ENCODE measurements around the gene VIPR2. TPM values are rescaled to one million over a fixed set of nuclear protein-coding genes. Genes with fewer than 3 reads are reported as not detected.

VIPR2 gene
- total RNA-seq, 1 experiment from 2014 or later: not detected

DNA sequence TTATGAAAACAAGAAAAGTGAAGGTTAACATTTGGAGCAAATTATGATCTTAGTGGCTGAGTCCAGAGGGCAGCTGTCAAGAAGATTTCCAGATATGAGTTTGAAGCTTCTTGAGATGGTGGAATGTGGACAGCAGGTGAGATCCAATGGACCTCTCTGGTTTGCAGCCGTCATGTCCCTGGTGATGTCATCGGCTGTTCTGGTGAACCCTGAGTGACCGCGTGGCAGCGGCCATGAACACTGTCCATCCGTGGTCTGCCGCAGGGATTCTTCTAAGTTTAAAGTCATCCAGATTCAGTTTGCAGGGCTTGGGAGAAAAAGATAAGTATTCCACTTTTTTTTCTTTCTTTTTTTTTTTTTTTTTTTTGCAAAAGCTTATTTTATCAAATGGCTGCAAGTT, 15.8 kb upstream of the VIPR2 start:
- Histone ChIP-seq H3K27me3 (ENCODE audit: low read length) (no peaks in the 10 kb centered on the region), H3K4me1 (ENCODE audit: low read length) (no peaks in the 10 kb centered on the region), H4K20me1 (ENCODE audit: insufficient read depth, low read depth, low read length) (no peaks in the 10 kb centered on the region), H2AFZ (ENCODE audit: low read length) (no peak overlapping the region), H3K9me3 (ENCODE audit: low read length) (no peaks in the 10 kb centered on the region), H3K9me2 (replicated peaks; ENCODE audit: insufficient read depth, low read length) (no peaks in the 10 kb centered on the region), H3K9ac (ENCODE audit: low read length) (no peak overlapping the region), H3K36me3 (ENCODE audit: insufficient read depth, low read length) (no peaks in the 10 kb centered on the region), H3K27ac (ENCODE audit: low read length) (no peak overlapping the region), H3K4me2 (ENCODE audit: low read depth, low read length, poor library complexity, severe bottlenecking) (no peak overlapping the region), H3K79me2 (ENCODE audit: low read length) (no peaks in the 10 kb centered on the region), H3K4me3 (ENCODE audit: low read length) (no peak overlapping the region)
- no peak for DNase-seq

DNA sequence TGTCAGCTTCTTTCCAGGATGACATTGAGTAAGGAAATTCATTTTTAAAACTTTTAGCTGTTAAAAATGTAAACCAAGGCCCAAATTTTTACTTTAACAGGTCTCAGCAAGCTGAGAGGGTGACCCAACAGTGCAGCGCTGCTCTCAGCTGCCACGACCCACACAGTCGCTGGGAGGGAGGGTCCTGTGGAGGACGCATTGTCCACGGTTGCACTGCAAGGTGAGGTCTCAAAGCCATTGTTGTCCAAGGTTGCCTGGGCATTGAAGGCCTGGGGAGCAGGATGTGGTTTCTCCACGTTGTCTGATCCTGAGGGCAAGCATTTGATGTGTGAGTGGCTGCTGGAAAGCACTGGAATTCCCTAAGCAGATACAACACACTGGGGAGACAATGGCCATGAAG, 15.1 kb upstream of the VIPR2 start:
- Histone ChIP-seq H3K36me3 (ENCODE audit: insufficient read depth, low read length) (no peaks in the 10 kb centered on the region), H3K9me3 (ENCODE audit: low read length) (no peaks in the 10 kb centered on the region), H3K9me2 (replicated peaks; ENCODE audit: insufficient read depth, low read length) (no peaks in the 10 kb centered on the region), H3K27ac (ENCODE audit: low read length) (no peak overlapping the region), H3K4me1 (ENCODE audit: low read length) (no peaks in the 10 kb centered on the region), H3K9ac (ENCODE audit: low read length) (no peak overlapping the region), H3K4me3 (ENCODE audit: low read length) (no peak overlapping the region), H3K4me2 (ENCODE audit: low read depth, low read length, poor library complexity, severe bottlenecking) (no peak overlapping the region), H2AFZ (ENCODE audit: low read length) (no peak overlapping the region), H3K79me2 (ENCODE audit: low read length) (no peaks in the 10 kb centered on the region), H4K20me1 (ENCODE audit: insufficient read depth, low read depth, low read length) (no peaks in the 10 kb centered on the region), H3K27me3 (ENCODE audit: low read length) (no peaks in the 10 kb centered on the region)
- peak; percentile 9 for DNase-seq

DNA sequence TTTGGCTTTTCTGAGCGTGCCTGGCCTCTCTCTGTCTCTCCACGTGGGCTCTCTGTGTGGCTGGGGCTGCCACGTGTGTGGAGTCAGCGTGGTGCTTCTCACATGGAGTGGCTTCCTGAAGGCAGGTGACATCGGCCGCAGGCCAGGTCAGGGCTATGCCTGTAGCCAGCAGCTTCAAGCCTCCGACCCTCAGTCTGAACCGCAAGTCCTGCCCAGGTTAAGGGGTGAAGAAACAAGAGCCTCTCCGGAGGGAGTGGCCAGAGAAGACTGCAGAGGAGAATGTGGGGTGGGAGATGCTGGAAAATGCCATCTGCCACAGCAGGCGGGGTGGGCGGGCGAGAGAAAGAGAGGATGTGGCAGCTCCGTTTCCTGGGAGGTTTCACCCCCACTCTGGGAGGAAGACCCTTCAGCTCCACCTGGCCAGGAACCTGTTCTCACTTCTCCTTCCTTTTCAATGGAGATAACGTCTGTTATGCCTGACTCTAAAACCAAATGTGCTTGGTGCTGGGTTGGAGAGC, 14.3 kb upstream of the VIPR2 start:
- no peak overlapping the region for H3K4me2 ChIP-seq (ENCODE audit: low read depth, low read length, poor library complexity, severe bottlenecking)
- no peaks in the 10 kb centered on the region for H3K79me2 ChIP-seq (ENCODE audit: low read length)

DNA sequence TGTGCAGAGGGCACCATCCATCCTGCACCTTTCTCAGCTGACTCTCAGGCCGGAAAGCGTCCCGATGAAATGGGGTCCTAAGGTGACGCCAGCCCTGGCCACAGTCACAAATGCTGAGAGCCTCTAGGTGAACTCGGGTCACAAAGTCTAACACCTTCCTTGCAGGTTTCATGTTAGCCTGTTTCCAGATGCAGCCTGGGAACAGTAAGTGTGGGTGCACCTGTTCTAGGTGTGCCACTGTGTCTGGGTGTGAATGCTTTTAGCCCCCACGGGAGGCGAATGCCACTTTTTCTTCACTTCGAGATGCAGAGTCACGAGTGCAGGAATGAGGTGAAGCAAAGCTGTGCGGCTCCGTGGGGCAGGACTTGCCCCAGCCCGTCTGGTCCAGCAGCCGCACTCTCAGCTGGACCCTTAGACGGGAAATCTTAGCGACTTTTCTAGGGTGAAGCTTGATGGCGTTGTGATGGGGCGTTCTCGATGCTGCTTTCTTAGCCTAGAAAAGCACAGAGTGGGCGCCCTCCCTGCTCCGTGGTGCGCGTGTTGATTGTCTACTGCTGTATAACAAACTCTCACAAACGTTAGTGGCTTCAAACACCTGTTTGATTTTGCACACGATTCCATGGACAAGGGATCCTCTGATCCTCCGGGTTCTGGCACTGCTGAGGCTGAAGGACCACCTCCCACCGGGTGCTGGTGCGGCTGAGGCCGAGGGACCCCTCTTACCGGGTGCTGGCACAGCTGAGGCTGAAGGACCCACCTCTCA, 13.6 kb upstream of the VIPR2 start:
- Histone ChIP-seq H3K4me1 (ENCODE audit: low read length) (no peaks in the 10 kb centered on the region), H3K4me2 (ENCODE audit: low read depth, low read length, poor library complexity, severe bottlenecking) (no peak overlapping the region), H4K20me1 (ENCODE audit: insufficient read depth, low read depth, low read length) (no peaks in the 10 kb centered on the region), H3K9me3 (ENCODE audit: low read length) (no peaks in the 10 kb centered on the region), H3K9me2 (replicated peaks; ENCODE audit: insufficient read depth, low read length) (no peaks in the 10 kb centered on the region), H3K27ac (ENCODE audit: low read length) (no peak overlapping the region), H3K9ac (ENCODE audit: low read length) (no peak overlapping the region), H2AFZ (ENCODE audit: low read length) (no peak overlapping the region), H3K27me3 (ENCODE audit: low read length) (no peaks in the 10 kb centered on the region), H3K79me2 (ENCODE audit: low read length) (no peaks in the 10 kb centered on the region), H3K36me3 (ENCODE audit: insufficient read depth, low read length) (no peaks in the 10 kb centered on the region), H3K4me3 (ENCODE audit: low read length) (no peak overlapping the region)
- peak; percentile 1 for DNase-seq

More for the DNA sequence above, 14.3 kb upstream of the VIPR2 start:
- H3K27me3 ChIP-seq (ENCODE audit: low read length): no peaks in the 10 kb centered on the region
- no peak overlapping the region for H3K27ac ChIP-seq (ENCODE audit: low read length)
- no peaks in the 10 kb centered on the region for H4K20me1 ChIP-seq (ENCODE audit: insufficient read depth, low read depth, low read length)
- H3K36me3 ChIP-seq (ENCODE audit: insufficient read depth, low read length): no peaks in the 10 kb centered on the region
- no peak overlapping the region for H3K4me3 ChIP-seq (ENCODE audit: low read length)
- no peak overlapping the region for H2AFZ ChIP-seq (ENCODE audit: low read length)
- no peaks in the 10 kb centered on the region for H3K4me1 ChIP-seq (ENCODE audit: low read length)
- peak; percentile 23 for DNase-seq
- H3K9ac ChIP-seq (ENCODE audit: low read length): no peak overlapping the region
- H3K9me3 ChIP-seq (ENCODE audit: low read length): no peaks in the 10 kb centered on the region
- H3K9me2 ChIP-seq (replicated peaks; ENCODE audit: insufficient read depth, low read length): no peaks in the 10 kb centered on the region

DNA sequence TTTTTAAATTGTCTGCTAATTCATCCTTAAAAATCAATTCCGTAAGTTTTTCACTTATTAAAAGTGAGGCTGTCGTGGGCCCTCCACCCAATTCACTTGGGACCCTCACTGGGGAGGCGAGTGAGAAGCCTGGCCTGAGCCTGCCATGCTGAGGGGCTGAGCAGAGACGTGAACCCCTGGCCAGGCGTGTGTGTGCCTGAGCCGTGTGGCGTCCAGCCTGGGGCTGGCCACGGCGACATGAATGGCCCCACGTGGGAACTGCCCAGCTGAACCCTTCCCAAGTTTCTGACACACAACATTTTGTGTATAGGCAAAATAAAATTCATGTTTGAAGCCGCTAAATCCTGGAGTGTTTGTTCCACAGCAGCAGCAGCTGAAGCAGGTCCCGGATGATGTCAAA, 13.0 kb upstream of the VIPR2 start:
- no peak overlapping the region for H2AFZ ChIP-seq (ENCODE audit: low read length)
- H3K36me3 ChIP-seq (ENCODE audit: insufficient read depth, low read length): no peaks in the 10 kb centered on the region
- H3K79me2 ChIP-seq (ENCODE audit: low read length): no peaks in the 10 kb centered on the region
- no peaks in the 10 kb centered on the region for H3K4me1 ChIP-seq (ENCODE audit: low read length)
- no peak overlapping the region for H3K9ac ChIP-seq (ENCODE audit: low read length)
- no peaks in the 10 kb centered on the region for H3K9me3 ChIP-seq (ENCODE audit: low read length)
- H3K4me2 ChIP-seq (ENCODE audit: low read depth, low read length, poor library complexity, severe bottlenecking): no peak overlapping the region
- H4K20me1 ChIP-seq (ENCODE audit: insufficient read depth, low read depth, low read length): no peaks in the 10 kb centered on the region
- DNase-seq: no peak
- H3K27ac ChIP-seq (ENCODE audit: low read length): no peak overlapping the region
- no peak overlapping the region for H3K4me3 ChIP-seq (ENCODE audit: low read length)
- H3K9me2 ChIP-seq (replicated peaks; ENCODE audit: insufficient read depth, low read length): no peaks in the 10 kb centered on the region
- no peaks in the 10 kb centered on the region for H3K27me3 ChIP-seq (ENCODE audit: low read length)

DNA sequence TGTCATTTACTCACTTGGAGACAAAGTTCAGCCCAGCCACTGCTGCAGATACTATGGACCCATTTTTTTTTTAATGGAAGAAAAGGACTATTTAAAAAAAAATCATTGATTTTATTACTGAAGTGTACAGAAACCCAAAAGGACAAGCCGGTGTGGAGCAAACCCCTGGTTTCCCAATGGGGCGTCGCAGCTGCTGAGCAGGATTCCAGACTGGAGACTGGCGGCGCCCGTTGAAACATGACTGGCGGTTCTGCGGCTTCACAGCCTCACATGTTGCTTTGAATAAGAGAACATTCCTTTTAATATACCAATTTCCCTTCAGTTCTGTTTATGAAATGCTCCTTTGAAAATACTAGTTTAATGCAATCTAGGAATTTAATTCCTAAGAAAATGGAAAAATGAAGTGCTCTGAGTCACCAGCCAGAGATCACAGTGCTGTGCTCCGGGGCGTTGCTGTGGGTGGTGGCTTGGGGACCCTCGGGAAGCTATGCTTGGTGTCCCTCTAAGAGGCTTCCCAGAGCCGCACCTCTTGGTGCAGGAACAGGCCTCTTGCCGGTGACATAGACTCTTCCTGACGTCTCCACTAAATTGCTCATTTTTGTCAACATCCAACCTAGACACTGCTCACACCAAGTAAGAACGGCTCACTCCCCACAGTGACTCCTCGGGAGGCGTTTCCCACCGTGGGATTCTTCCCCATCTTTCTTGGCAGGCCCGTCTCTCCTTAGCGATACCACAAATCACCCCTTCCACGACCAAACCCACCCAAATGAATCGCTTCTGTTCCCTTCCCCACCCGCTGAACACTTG, 12.0 kb upstream of the VIPR2 start:
- Histone ChIP-seq H3K4me1 (ENCODE audit: low read length) (no peaks in the 10 kb centered on the region; the same call in 1 of the 2 replicates), H2AFZ (ENCODE audit: low read length) (no peak overlapping the region), H3K4me2 (ENCODE audit: low read depth, low read length, poor library complexity, severe bottlenecking) (no peak overlapping the region), H3K9me2 (replicated peaks; ENCODE audit: insufficient read depth, low read length) (no peaks in the 10 kb centered on the region), H3K36me3 (ENCODE audit: insufficient read depth, low read length) (no peaks in the 10 kb centered on the region), H3K27ac (ENCODE audit: low read length) (no peak overlapping the region), H3K9me3 (ENCODE audit: low read length) (no peaks in the 10 kb centered on the region), H3K4me3 (ENCODE audit: low read length) (no peak overlapping the region), H3K79me2 (ENCODE audit: low read length) (no peaks in the 10 kb centered on the region), H3K9ac (ENCODE audit: low read length) (no peak overlapping the region), H3K27me3 (ENCODE audit: low read length) (no peaks in the 10 kb centered on the region), H4K20me1 (ENCODE audit: insufficient read depth, low read depth, low read length) (no peaks in the 10 kb centered on the region)
- peak; percentile 35 for DNase-seq

DNA sequence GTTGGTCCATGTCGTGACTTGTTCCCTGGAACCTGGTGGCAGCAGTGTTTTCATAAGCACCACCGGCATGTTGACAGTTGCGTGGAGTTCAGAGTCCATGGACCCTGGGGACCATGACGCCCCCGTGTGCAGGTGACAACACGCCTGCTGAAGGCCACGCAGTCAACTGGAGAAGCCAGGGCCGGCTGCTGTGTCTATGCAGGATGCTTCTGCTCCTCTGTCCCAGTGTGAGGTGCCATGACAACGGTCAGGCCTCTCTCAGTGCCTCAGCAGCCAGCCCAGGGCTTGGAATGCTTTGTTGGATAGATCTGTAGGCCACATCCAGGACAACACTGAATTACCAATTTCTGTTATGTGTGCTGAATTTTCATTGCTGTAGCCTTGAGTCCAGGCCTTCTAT, 10.7 kb upstream of the VIPR2 start:
- Histone ChIP-seq H3K9ac (ENCODE audit: low read length) (no peak overlapping the region), H3K27me3 (ENCODE audit: low read length) (no peaks in the 10 kb centered on the region), H2AFZ (ENCODE audit: low read length) (no peak overlapping the region), H3K4me3 (ENCODE audit: low read length) (no peak overlapping the region), H3K9me3 (ENCODE audit: low read length) (no peaks in the 10 kb centered on the region), H3K36me3 (ENCODE audit: insufficient read depth, low read length) (no peaks in the 10 kb centered on the region), H3K79me2 (ENCODE audit: low read length) (no peaks in the 10 kb centered on the region), H3K9me2 (replicated peaks; ENCODE audit: insufficient read depth, low read length) (no peaks in the 10 kb centered on the region), H3K4me2 (ENCODE audit: low read depth, low read length, poor library complexity, severe bottlenecking) (no peak overlapping the region), H4K20me1 (ENCODE audit: insufficient read depth, low read depth, low read length) (no peaks in the 10 kb centered on the region), H3K27ac (ENCODE audit: low read length) (no peak overlapping the region), H3K4me1 (ENCODE audit: low read length) (peaks cover 10% of the 10 kb centered on the region)
- peak; percentile 35 for DNase-seq

DNA sequence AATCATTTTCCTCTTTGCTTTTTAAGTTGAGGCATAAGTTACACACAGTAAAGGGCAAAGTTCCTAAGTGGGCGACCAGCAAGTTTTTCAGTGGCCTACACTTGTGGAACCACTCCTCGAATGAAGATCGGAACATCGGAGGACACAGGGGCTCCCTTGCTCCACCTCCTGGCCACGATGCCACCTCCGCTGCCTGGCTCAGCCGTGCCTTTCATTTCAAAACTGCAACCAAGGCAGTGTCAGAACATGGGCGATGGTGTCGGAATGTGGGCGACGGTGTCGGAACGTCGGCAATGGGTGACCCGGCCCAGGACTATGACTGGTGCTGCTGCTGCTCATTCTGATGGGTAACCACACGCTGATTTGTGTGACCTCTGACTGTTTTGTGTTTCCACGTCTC, 9.6 kb upstream of the VIPR2 start:
- H3K9me2 ChIP-seq (replicated peaks; ENCODE audit: insufficient read depth, low read length): no peaks in the 10 kb centered on the region
- no peaks in the 10 kb centered on the region for H4K20me1 ChIP-seq (ENCODE audit: insufficient read depth, low read depth, low read length)
- no peaks in the 10 kb centered on the region for H3K27me3 ChIP-seq (ENCODE audit: low read length)
- H3K4me2 ChIP-seq (ENCODE audit: low read depth, low read length, poor library complexity, severe bottlenecking): no peak overlapping the region
- no peak overlapping the region for H2AFZ ChIP-seq (ENCODE audit: low read length)
- H3K4me3 ChIP-seq (ENCODE audit: low read length): no peak overlapping the region
- no peak overlapping the region for H3K27ac ChIP-seq (ENCODE audit: low read length)
- no peaks in the 10 kb centered on the region for H3K9me3 ChIP-seq (ENCODE audit: low read length)
- H3K9ac ChIP-seq (ENCODE audit: low read length): no peak overlapping the region
- peaks cover 19% of the 10 kb centered on the region for H3K4me1 ChIP-seq (ENCODE audit: low read length)
- peak; percentile 51 for DNase-seq
- H3K36me3 ChIP-seq (ENCODE audit: insufficient read depth, low read length): no peaks in the 10 kb centered on the region
- no peaks in the 10 kb centered on the region for H3K79me2 ChIP-seq (ENCODE audit: low read length)

Measured in Karpas-422 (cell line).